HG03196 (cell line): Measurements from ENCODE around the gene MBNL2.

Experiments used
- ATAC-seq: cut with Tn5 transposase; IDR thresholded peaks from one replicate; pipeline ENCODE4 v1.9.1; 2021; ENCODE audit not compliant: unreplicated experiment

MBNL2 gene

DNA sequence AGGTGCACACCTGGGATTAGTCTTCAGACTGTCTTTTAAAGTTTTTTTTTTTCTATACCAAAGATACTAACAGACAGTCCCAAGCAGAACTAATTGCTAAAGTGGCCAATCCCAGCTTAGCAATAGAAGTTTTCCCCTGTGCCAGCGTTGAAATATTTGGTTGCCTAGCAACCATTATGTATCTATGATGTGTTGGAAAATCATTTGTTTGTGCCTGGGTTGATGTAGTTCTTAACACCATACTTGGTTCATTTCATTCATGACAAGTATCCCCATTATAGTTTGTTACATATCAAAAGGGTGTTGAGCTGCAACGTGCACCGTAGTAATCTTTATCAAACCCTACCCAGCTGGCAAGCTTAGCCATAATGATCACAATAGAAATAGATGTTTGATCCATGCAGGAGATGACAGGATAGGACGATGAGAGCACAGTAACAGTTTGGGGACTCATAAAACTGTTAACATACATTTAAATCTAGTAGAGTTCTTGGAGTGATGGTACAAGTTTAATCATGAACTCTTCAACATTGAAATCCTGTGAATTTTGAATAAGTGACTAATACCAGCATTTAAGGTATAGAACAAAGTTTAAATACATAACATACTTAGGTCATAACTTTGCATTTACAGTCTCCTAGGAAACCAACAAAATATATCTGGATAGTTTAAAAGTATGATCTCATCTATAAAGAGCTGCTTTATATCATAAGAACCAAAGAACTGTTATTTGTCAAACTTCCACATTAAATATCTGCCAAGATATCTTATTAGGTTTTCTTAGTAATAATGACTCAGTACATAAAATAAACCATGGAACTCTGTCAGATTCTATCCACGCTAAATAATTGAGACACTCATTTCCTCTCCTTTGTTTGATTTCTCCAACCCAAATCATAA, 73.4 kb downstream of the MBNL2 start:
- ATAC-seq = no peak

DNA sequence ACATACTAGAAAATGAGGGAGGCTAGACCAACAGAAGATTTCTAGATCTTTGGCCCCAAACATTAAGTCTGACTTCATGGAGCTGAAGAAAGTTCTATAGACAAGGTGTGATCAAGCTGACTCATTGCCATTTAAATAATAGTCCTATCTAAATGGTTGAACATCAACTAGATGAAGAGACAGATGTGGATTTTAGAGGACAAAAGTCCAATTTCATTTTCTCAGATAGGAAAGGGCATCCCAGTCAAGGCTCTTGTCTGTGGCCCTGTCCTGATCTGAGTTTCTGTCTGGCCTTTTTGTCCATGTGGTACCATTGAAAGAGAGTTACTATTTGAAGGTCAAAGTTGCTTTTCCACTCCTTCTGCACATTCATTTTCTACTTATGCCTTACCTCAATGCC, 74.6 kb downstream of the MBNL2 start:
- ATAC-seq = no peak

DNA sequence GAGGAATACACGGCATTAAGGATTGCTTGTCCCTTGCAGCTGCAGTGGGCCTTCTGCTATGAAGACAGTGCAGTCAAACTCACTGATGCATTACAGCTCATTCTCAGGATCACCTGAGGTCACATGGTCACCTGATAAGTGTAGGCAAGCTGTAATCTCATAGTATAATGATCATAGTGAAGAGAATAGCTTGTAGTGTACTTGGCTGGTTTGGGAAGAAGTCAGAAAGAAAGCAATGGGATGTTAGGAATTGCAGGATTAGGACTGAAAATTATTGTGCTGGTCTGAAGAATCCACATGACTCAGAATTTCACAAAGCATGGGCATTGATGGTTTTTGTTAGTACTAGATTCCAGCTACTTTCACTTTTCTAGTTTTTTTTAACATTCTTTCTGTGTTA, 76.7 kb downstream of the MBNL2 start:
- ATAC-seq = no peak

DNA sequence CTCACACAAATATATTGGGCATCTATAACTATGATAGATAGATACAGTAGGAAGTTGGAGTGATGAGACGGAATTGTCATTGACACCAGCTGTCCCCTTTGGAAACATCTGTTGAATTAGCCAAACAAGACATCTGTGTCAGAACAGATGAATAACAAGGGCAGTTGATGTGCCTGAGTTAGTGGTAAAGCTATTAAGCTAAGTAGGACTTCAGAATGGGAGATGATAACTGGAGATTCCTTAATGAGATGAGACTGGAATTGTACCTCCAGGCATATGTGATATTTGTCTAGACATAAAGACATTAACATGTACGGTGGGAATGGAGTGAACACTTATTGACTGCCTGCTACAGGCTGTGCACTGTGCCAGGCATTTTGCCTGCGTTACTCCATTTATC, 78.7 kb downstream of the MBNL2 start:
- no peak for ATAC-seq

DNA sequence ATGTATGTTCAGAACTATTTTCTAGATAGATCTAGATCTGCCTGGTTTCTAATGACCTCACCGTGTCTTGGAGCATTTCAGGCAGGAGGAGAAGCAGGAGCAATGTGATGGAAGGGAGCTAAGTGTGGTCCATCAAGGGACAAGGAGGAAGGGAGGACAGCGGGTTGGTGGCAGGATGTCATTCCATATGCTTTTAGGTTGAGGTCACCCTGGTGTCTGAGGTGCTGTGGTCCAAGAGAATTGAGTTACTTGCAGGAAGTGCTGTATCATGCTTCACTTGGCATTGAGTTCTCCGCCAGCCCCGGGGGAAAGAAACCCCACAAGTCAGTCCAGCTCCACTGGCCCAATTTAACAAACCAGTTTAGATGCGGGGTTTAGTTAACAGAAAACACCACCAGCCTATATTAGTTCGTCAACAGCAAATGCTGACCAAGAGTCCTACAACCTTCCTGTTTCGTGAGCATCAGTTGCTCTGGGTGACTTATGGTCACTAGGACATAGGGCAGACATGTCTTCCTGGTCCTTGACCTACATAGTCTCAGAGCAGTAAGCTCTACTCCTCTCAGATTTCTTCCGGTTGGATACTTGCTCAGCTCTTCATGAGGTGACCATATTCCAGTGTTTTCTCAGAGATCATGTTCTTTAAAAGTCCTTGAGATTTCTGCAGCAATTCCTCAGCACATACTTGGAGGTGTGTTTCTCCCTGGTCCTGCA, 79.4 kb downstream of the MBNL2 start:
- no peak for ATAC-seq

DNA sequence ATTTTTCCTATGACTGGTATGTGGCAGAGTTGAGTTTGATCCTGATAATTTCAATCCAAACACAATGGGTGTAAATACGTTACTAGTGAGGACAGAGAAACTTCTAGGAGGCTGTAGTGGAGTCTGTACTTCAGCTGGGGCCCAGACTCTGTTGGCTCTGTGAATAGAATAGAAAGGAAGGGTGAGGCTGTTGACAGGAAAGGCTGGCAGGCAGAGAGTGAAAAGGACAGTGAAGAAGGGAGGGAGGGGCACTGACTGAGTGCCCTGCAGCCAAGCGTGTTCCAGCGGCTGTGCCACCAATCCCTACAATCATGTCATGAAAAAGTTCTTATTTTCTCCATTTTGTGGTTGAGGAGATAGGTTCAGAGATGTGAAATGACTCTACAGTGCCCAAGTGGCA, 80.5 kb downstream of the MBNL2 start:
- no peak for ATAC-seq

DNA sequence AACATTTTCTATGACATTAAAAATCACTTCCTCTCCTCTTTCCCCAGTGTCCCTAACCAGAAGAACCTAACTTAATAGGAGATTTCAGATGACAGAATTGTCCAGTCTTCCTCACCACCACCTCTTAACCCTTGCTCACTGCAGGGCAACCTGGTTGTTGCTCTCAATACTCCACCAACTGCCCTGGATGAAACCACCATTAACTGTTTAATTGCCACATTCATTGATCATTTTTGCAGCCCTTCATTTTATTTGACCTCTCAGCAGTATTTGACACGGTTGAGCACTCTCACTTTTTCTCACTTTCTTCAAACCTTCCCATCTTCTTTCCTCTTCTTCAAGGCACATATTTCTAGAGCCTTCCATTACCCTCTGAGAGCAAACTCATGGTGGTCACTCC, 84.0 kb downstream of the MBNL2 start:
- ATAC-seq = no peak

DNA sequence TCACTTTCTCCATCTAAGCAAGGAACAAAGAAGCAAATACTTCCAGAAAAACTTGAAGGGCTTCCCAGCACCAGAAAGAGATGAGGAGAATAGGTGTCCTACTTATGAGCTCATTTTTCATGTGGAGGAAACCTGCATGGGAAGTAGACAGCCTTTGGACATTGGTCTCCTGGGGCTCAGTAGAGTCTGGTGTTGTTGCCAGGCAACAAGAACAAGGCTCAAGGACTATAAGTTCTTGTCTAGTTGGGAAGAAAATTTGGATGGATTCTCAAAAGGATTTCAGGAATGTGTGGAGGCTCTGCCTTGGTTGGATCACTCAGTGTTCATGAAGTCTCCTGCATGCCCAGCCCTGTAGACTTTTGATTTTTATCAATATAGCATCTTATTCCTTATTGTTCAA, 84.5 kb downstream of the MBNL2 start:
- ATAC-seq = no peak

DNA sequence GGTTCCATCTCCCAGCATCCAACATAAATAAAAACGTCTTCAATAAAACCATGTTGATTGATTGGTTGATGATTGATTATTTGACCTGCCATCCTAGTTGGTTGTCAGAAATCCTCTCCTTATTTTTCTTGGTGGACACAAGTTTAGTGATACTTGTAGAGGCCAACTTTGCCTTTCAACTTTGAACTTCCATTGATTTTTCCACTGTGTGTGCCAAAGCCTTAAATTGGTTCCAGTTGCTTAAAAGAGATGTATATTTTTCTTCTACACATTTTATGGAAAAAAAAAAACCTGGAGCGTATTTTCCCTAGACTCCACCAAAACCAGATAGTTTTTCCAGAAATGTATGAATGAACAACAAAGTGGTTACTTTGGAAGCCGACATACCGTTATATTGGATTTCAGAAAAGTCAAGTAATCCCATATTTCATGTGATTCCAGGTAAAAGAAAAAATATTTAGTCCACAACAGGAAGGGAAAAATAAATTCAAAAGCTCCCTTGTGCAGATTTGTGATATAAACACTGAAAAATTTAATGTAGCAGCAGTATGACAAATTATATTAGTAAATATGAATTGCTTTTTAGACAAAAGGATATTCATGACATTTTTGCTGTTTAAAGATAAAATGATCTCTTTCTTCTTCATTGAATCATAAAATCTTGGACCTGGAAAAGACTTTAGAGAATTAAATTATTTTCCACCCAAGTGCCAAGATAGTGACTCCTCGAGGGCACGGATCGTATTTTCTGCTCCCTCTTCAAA, 85.2 kb downstream of the MBNL2 start:
- ATAC-seq = no peak

DNA sequence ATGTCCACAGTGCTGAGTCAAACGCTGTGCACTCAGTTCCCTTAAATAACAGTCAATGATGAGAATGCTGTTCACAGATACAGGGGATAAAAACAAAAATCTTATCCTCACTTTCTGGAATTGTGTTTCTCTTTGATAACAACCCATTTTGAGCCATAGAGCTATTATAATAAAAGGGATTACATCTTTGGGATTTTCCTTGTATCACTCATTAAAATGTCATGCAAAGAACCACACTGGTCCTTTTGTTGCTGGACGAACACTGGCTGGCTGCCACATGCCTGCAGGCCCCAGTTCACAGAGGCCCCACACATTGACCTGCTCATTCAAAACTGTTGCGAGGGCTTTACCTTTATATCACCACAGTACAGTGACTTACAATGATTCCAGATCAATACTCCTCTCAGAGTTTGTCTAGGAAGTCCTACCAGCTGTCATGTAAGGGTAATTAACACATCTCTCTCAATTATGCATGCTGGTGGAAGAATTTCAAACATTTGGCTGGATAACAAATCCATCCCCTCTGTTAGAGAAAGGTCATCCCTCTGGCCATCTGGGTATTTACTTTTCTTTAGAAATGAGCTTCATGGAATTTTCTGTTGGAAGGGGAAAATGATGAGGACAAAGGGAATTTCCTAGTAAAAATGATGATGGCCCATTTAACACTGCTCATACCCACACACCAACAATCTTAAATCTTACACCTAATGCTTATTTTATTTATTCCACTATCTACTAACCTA, 85.9 kb downstream of the MBNL2 start:
- no peak for ATAC-seq

DNA sequence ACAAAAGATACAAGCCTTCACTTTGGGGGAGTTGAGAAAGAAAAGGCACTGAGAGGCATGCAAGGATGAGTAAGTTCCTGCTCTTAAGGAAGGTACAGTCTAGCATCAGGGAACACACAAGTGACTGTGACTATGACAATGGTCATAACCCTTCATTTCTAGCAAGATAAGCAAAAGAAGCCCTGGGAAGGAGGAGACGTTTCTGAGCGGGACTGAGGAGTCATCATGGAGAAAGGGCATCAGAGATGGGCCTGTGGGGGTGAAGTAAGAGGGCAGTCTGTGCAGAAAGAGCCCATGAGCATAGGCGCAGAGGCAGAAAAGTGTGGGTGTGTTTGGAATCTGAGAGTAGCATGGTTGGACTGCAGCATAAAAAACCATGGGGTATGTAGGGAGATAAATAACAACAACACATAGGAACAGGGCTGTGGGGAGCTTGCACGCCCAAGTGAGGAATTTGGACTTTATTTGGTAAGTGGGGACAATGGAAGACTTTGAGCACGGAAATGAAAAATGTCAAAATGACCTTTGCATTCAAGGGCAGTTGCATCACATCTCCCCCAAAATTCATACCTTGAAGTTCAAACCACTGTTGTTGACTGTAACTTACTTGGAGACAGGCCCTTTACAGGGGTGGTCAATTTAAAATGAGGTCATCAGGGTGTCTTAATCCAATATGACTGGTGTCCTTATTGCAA, 86.7 kb downstream of the MBNL2 start:
- ATAC-seq = no peak

DNA sequence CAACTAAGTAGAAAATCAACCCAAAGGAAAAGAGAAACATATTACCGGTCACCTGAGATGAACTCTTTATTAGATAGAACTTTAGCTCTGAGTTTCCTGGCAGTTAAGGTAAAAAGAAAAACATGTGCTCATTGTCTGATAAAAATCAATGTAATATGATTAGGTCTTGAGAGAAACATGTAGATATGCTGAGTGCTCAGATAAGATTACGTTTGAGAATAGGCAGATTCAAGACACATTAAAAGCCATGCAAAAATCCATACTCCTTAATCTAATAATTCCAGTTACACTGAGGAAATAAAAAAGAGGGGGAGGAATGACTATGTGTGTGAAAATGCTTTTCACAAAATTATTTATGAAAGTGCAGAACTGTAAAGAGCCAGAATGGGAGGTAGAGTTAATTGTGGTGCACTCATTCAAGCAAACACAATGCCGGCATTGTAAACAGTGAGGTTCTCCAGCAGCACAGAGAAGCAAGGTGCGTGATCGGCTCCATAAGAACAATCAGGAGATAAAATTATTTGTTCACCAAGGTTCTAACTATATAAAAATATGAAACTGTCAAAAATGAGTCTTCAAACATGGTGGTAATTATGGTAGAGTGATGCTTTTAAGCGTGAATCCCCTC, 88.8 kb downstream of the MBNL2 start:
- ATAC-seq = no peak

DNA sequence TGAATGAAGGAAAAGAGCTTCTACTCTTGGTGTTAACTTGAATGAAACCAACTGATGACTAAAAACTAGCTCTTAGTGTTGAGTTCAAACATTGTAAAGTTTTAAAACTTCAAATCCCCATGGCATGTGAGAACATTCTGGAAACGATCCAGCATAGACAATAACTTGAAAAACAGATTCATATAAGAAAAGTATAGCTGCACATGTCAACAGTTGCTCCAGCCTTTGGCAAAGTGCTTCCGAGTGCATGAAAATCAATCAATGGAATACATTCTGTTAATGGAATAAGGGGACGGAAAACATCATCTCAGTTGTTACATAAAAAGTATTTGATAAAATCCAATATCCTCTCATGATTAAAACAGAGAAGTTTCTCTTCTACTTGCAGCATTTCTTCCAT, 89.8 kb downstream of the MBNL2 start:
- no peak for ATAC-seq

DNA sequence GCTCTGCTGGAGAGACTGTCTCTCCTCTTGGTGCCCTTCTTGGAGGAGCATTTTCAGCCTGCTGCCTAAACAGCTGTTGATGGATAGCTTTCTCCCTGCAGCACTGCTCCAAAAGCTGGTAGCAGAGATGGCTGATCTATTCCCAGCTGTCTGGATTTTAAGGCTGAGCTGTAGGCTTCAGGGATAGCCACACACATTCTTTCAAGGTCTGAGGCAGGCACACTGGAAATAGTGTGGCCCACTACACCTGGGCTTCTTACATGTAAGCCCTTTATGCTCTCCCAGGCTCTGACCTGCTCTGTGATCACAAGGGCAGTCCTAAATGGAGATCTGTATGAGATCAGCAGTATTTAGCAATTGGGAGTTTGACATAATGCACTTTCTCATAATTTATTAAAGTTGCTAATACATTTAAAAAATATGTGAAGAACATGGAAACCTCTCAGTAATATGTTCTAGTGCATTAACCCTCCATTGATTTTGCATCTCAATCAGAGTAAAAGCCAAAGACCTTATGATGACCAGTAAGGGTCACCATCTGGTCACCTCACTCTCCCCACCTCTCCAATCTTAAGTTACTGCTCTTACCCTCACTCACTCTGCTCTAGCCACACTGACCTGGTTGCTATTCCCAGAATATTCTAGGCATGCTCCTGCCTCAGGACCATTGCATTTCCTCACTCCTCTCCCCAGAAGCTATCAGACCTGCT, 91.6 kb downstream of the MBNL2 start:
- ATAC-seq = no peak

DNA sequence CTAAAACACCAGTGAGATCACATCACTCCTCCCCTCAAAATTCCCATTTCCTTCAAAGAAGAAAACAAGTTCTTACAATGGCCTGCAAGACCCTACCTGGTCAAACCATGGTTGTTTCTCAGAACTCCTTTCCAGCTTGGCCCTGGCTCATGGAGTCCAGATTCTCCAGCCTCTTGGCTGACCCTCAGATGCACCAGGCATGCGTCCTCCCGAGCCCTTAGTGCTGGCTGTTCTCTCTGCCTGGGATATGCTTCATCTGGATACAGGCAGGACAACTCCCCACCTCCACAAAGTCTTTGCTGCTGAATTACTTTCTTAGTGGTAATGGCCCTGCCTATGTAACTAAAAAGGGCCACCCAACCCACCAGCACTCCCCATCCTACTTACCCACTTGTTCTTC, 94.3 kb downstream of the MBNL2 start:
- no peak for ATAC-seq

DNA sequence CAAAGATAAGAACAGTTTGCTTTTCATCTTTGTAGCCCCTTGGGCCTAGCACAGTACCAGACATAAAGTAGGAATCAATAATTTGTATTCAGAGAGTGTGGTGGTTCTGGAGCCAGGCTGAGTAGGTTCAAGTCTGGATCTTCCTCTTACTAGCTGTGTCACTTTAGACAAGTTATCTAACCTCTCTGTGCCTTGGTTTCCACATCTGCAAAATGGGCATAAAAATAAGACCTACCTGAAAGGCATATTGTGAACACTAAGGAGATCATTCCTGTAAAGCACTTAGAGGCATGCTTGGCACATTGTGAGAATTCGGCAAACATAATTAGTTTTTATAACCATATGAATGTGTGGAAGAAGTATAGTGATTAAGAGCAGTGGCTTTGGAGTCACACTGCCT, 95.8 kb downstream of the MBNL2 start:
- ATAC-seq = no peak

DNA sequence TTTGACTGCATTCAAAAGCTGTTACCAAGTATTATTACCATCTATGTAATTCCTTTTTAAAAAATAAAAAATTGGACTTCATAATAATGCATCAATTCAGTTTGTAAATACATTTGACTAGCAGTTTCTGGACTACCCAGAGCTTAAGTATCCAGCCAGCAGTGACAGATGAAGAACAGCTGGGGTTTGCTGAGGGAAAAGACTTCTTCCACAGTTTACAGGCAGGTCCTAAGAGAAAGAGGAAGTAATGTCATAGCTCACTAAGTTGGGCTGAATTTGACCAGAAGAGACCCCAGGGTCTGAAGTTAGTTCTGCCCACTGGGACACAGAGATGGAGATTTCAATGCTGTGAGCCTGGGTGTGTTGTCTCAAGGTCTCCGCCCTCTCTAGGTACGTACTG, 96.4 kb downstream of the MBNL2 start:
- ATAC-seq = no peak

DNA sequence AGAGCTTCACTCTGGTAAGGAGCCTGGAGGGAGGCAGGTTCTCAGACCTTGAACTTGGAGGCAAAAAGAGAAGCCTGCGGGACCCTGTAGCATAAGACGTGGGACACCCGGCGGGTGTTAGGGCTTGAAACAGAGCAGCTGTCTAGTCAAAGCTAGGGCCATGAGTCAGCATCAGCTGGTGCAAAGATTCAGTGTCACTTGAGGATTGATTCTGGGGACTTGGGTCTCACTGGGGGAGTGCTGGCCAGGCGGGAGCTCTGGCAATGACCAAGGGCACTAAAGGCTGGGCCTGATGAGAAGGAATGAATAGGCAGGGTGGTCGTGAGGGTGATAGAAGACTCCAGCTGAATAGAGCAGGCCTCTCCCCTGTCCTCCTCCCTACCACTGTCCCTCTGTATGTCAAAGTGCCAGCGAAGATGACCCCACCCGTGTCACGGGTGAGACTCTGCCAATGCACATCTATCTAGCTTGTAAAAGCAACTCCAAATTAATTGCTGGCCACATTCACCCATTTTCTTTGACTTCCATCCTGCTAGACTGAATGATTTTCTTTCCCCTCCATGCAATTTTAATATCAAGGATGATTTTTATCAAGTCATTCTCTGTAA, 97.1 kb downstream of the MBNL2 start:
- no peak for ATAC-seq

DNA sequence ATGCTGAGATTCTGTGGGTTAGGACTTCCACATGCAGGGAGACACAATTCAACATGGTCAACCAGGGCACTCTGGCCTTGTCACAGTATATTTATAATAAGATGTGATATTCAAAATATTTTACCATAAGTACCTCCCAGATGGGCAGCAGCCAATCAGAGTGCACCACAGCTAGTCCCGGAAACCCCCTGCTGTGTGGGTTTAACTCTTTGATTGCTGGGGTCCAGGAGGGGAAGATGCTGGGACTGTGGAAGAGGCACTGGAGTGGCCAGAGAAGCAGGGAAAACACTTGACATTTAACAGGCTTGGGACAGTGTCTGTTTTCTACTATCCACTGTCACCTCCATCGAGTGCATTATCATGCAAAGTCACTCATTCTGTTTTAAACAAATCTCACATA, 99.0 kb downstream of the MBNL2 start:
- ATAC-seq = no peak
